ENCODE measurements around the gene RUNDC3A. TPM values are rescaled to one million over a fixed set of nuclear protein-coding genes. Genes with fewer than 3 reads are reported as not detected.
A peak's percentile ranks its signal among the peaks of the same experiment; 100 is the strongest.

The RUNDC3A gene
- under 1 TPM; 0.10 TPM for total RNA-seq

- CTCF ChIA-PET: interaction anchor here (0.6 to 1.0 kb wide), 2 partner anchors 55 to 99 kb away, joined by 4 to 5 read pairs; no protein-coding TSS in a partner anchor
- Mint-ChIP-seq H3K27me3 (peaks cover 43% of the 10 kb centered on the region), H3K9me3 (no peaks in the 10 kb centered on the region), H3K36me3 (ENCODE audit: low read depth) (peaks cover 2% of the 10 kb centered on the region), H3K4me3 (peak within 1 kb of the TSS; percentile 43), H3K27ac (no peak within 1 kb of the TSS), H3K4me1 (peaks cover 16% of the 10 kb centered on the region)
- peak; percentile 82 for DNase-seq
- POLR2A ChIA-PET: interaction anchor here (0.6 kb wide), 1 partner anchor 920 kb away, joined by 3 read pairs; no protein-coding TSS in a partner anchor
These were observed at the start of gene RUNDC3A for GRCh38 chr17:44308320-44308818. RUNDC3A (plus strand) TSS chr17:44308601; CDS start chr17:44308833, 232 bp downstream.

- Mint-ChIP-seq H3K9me3 (no peaks in the 10 kb centered on the region), H3K4me1 (no peaks in the 10 kb centered on the region), H3K27ac (no peak overlapping the region), H3K4me3 (no peak overlapping the region), H3K27me3 (no peaks in the 10 kb centered on the region), H3K36me3 (ENCODE audit: low read depth) (no peaks in the 10 kb centered on the region)
- ChIA-PET POLR2A (no interaction called here), CTCF (interaction anchor here (0.5 to 1.6 kb wide), 4 partner anchors 12 to 49 kb away, joined by 3 to 5 read pairs (median 4); no protein-coding TSS in a partner anchor)
- no peak for DNase-seq
These were observed 49.5 kb upstream of the RUNDC3A start for GRCh38 chr17:44258811-44259351.

GRCh38 chr17:44260296-44260695 lies 48.1 kb upstream of the RUNDC3A start:
- DNase-seq: no peak
- Mint-ChIP-seq H3K36me3 (ENCODE audit: low read depth) (no peaks in the 10 kb centered on the region), H3K27me3 (no peaks in the 10 kb centered on the region), H3K4me3 (no peak overlapping the region), H3K27ac (no peak overlapping the region), H3K4me1 (no peaks in the 10 kb centered on the region), H3K9me3 (no peaks in the 10 kb centered on the region)
- POLR2A ChIA-PET: no interaction called here
- CTCF ChIA-PET: no interaction called here

- no peak overlapping the region for H3K4me3 Mint-ChIP-seq
- no peak overlapping the region for H3K27ac Mint-ChIP-seq
- ChIA-PET POLR2A (no interaction called here), CTCF (no interaction called here)
- no peaks in the 10 kb centered on the region for H3K4me1 Mint-ChIP-seq
- DNase-seq: no peak
- no peaks in the 10 kb centered on the region for H3K36me3 Mint-ChIP-seq (ENCODE audit: low read depth)
- H3K27me3 Mint-ChIP-seq: no peaks in the 10 kb centered on the region
- no peaks in the 10 kb centered on the region for H3K9me3 Mint-ChIP-seq
These were observed 45.7 kb upstream of the RUNDC3A start for GRCh38 chr17:44262654-44263225.

GRCh38 chr17:44263345-44263902 lies 45.0 kb upstream of the RUNDC3A start:
- Mint-ChIP-seq H3K4me3 (no peak overlapping the region), H3K27ac (no peak overlapping the region), H3K36me3 (ENCODE audit: low read depth) (no peaks in the 10 kb centered on the region), H3K27me3 (no peaks in the 10 kb centered on the region), H3K4me1 (no peaks in the 10 kb centered on the region), H3K9me3 (no peaks in the 10 kb centered on the region)
- DNase-seq: no peak
- CTCF ChIA-PET: no interaction called here
- POLR2A ChIA-PET: no interaction called here

- CTCF ChIA-PET: no interaction called here
- no peak overlapping the region for H3K4me3 Mint-ChIP-seq
These were observed 41.8 kb upstream of the RUNDC3A start for GRCh38 chr17:44266402-44267164.

GRCh38 chr17:44267165-44267455 lies 41.3 kb upstream of the RUNDC3A start:
- Mint-ChIP-seq H3K27me3 (no peaks in the 10 kb centered on the region), H3K4me1 (no peaks in the 10 kb centered on the region), H3K9me3 (no peaks in the 10 kb centered on the region), H3K36me3 (ENCODE audit: low read depth) (no peaks in the 10 kb centered on the region), H3K27ac (no peak overlapping the region), H3K4me3 (no peak overlapping the region)
- POLR2A ChIA-PET: no interaction called here
- CTCF ChIA-PET: no interaction called here
- DNase-seq: no peak

More at GRCh38 chr17:44266402-44267164, 41.8 kb upstream of the RUNDC3A start:
- no peaks in the 10 kb centered on the region for H3K9me3 Mint-ChIP-seq
- no peak for DNase-seq
- no peaks in the 10 kb centered on the region for H3K27me3 Mint-ChIP-seq
- no peak overlapping the region for H3K27ac Mint-ChIP-seq
- POLR2A ChIA-PET: no interaction called here
- no peaks in the 10 kb centered on the region for H3K4me1 Mint-ChIP-seq
- H3K36me3 Mint-ChIP-seq (ENCODE audit: low read depth): no peaks in the 10 kb centered on the region

GRCh38 chr17:44267818-44268490 lies 40.4 kb upstream of the RUNDC3A start, which contains the start of gene SLC4A1:
SLC4A1 (minus strand) TSS chr17:44268135; CDS start chr17:44262866, 5,269 bp downstream.
- ChIA-PET CTCF (no interaction called here), POLR2A (no interaction called here)
- no peak within 1 kb of the TSS for H3K27ac Mint-ChIP-seq
- H3K27me3 Mint-ChIP-seq: no peaks in the 10 kb centered on the region
- no peaks in the 10 kb centered on the region for H3K36me3 Mint-ChIP-seq (ENCODE audit: low read depth)
- no peak within 1 kb of the TSS for H3K4me3 Mint-ChIP-seq
- H3K9me3 Mint-ChIP-seq: no peaks in the 10 kb centered on the region
- DNase-seq: no peak
- no peaks in the 10 kb centered on the region for H3K4me1 Mint-ChIP-seq

- H3K4me3 Mint-ChIP-seq: no peak overlapping the region
- CTCF ChIA-PET: no interaction called here
These were observed 39.5 kb upstream of the RUNDC3A start for GRCh38 chr17:44268709-44269534.

GRCh38 chr17:44269535-44270240 lies 38.7 kb upstream of the RUNDC3A start:
- POLR2A ChIA-PET: no interaction called here
- no peaks in the 10 kb centered on the region for H3K27me3 Mint-ChIP-seq
- CTCF ChIA-PET: interaction anchor here (0.6 kb wide), 1 partner anchor 75 kb away, joined by 3 read pairs; no protein-coding TSS in a partner anchor
- H3K36me3 Mint-ChIP-seq (ENCODE audit: low read depth): no peaks in the 10 kb centered on the region
- H3K9me3 Mint-ChIP-seq: no peaks in the 10 kb centered on the region
- H3K27ac Mint-ChIP-seq: no peak overlapping the region
- H3K4me1 Mint-ChIP-seq: no peaks in the 10 kb centered on the region
- H3K4me3 Mint-ChIP-seq: no peak overlapping the region
- DNase-seq: no peak

More at GRCh38 chr17:44268709-44269534, 39.5 kb upstream of the RUNDC3A start:
- no peaks in the 10 kb centered on the region for H3K27me3 Mint-ChIP-seq
- no peak for DNase-seq
- H3K9me3 Mint-ChIP-seq: no peaks in the 10 kb centered on the region
- no peak overlapping the region for H3K27ac Mint-ChIP-seq
- H3K36me3 Mint-ChIP-seq (ENCODE audit: low read depth): no peaks in the 10 kb centered on the region
- H3K4me1 Mint-ChIP-seq: no peaks in the 10 kb centered on the region
- POLR2A ChIA-PET: no interaction called here

- no peaks in the 10 kb centered on the region for H3K4me1 Mint-ChIP-seq
- POLR2A ChIA-PET: no interaction called here
These were observed 36.0 kb upstream of the RUNDC3A start for GRCh38 chr17:44272321-44272951.

More at GRCh38 chr17:44272321-44272951, 36.0 kb upstream of the RUNDC3A start:
- no peak for DNase-seq
- Mint-ChIP-seq H3K36me3 (ENCODE audit: low read depth) (no peaks in the 10 kb centered on the region), H3K4me3 (no peak overlapping the region), H3K9me3 (no peaks in the 10 kb centered on the region), H3K27ac (no peak overlapping the region), H3K27me3 (peaks cover 2% of the 10 kb centered on the region)
- CTCF ChIA-PET: no interaction called here

Data from activated CD4-positive, alpha-beta T cell treated with anti-CD3 and anti-CD28 coated beads, Interleukin-2, amount 10 ng/mL, durations not matched to agents 7 days and 5 days (primary cell).